Mesodermal cell (in vitro differentiated cells): ENCODE measurements around the gene MDGA2.

Experiments
- H3K27ac ChIP-seq: 2 replicates; pipeline ENCODE4 v1.7.0; 2013; ENCODE audit warnings: mild to moderate bottlenecking, low read depth, low read length, moderate library complexity; ENCODE audit not compliant: severe bottlenecking
- H3K36me3 ChIP-seq: 2 replicates; pipeline ENCODE4 v1.7.1; 2013; ENCODE audit warnings: mild to moderate bottlenecking, low read length, moderate library complexity; ENCODE audit not compliant: control insufficient read depth, insufficient read depth
- H3K4me1 ChIP-seq: one replicate; pipeline ENCODE4 v1.7.1; 2013; ENCODE audit warnings: mild to moderate bottlenecking, low read length; ENCODE audit not compliant: insufficient read depth, control insufficient read depth, poor library complexity, severe bottlenecking
- H3K4me3 ChIP-seq: 2 replicates; pipeline ENCODE4 v1.7.0; 2013; ENCODE audit warnings: low read length, control low read depth, mild to moderate bottlenecking; ENCODE audit not compliant: insufficient read depth, poor library complexity, severe bottlenecking; ENCODE audit errors: extremely low read depth
- H3K9me3 ChIP-seq: 2 replicates; pipeline ENCODE4 v1.7.1; 2013; ENCODE audit warnings: mild to moderate bottlenecking, low read length, moderate library complexity; ENCODE audit not compliant: control insufficient read depth
- WGBS, 2 experiments: methylation state at CpG; one replicate each; pipeline ENCODE4 v1.1.5; 2013; ENCODE audit warnings: missing lambda C conversion rate in 2 of 2; ENCODE audit not compliant: insufficient coverage in 2 of 2; 5-methylcytosine and 5-hydroxymethylcytosine counted together

Gene MDGA2

GRCh38 chr14:46894476-46894875 is 780.9 kb downstream of the MDGA2 start:
- no peak overlapping the region for H3K27ac ChIP-seq
- no peaks in the 10 kb centered on the region for H3K4me1 ChIP-seq
- H3K9me3 ChIP-seq = no peaks in the 10 kb centered on the region
- no peak overlapping the region for H3K4me3 ChIP-seq
- H3K36me3 ChIP-seq = no peaks in the 10 kb centered on the region

- no peaks in the 10 kb centered on the region for H3K4me1 ChIP-seq
- H3K9me3 ChIP-seq = no peaks in the 10 kb centered on the region
- no peak overlapping the region for H3K27ac ChIP-seq
- WGBS, 2 experiments = no CpG with 5 or more reads among the region's 1 CpG
- no peak overlapping the region for H3K4me3 ChIP-seq
- no peaks in the 10 kb centered on the region for H3K36me3 ChIP-seq
Observed at GRCh38 chr14:46887144-46887543, 788.3 kb downstream of the MDGA2 start.

DNA sequence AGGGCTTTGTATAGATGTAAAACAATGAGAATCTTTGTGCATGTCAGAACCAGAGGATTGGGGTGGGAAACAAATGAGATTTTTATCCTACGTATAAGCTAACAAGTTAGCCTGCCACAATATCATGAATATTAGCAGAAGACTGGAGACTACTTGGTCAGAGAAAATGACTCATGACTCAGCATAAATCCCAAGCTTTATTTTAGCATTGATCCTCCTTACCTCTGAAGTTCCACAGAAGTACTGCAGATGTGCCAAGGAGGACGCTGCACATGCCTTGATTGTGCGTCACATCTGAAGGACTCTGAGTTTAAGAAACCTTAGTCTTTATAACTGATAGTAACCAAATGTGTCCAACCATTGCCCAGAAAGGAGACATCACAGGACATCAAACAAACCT is 789.8 kb downstream of the MDGA2 start:
- Histone ChIP-seq H3K36me3 (no peaks in the 10 kb centered on the region), H3K27ac (no peak overlapping the region), H3K9me3 (no peaks in the 10 kb centered on the region), H3K4me3 (no peak overlapping the region), H3K4me1 (no peaks in the 10 kb centered on the region)
- WGBS, 2 experiments = 90 to 100% methylated on average over 2 of the region's 3 CpGs

DNA sequence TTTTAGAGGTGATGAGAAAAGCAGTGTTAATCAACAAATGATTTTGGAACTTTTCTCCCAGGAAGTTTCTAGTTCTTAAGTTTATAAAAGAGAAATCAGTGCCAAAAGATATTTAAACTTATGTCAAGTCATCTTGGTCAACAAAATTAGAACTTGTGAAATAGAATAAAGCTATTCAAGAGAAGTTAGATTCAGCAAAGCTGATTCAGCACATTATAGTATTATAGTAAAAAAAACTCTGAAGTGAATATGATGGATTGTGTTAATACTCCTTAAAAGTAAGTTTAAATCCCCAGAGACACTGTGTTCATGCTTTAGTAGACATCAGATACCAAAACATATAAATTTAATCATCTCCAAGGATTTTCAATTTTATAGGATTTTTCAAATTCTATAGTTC is 813.7 kb downstream of the MDGA2 start:
- Histone ChIP-seq H3K36me3 (no peaks in the 10 kb centered on the region), H3K4me3 (no peak overlapping the region), H3K27ac (no peak overlapping the region), H3K9me3 (no peaks in the 10 kb centered on the region), H3K4me1 (no peaks in the 10 kb centered on the region)

GRCh38 chr14:46840944-46841720 is 834.3 kb downstream of the MDGA2 start:
- 87 to 96% methylated on average over 5 to 7 of the region's 11 CpGs for WGBS, 2 experiments
- H3K27ac ChIP-seq = no peak overlapping the region
- H3K4me3 ChIP-seq = no peak overlapping the region
- H3K36me3 ChIP-seq = no peaks in the 10 kb centered on the region
- no peaks in the 10 kb centered on the region for H3K9me3 ChIP-seq
- H3K4me1 ChIP-seq = no peaks in the 10 kb centered on the region

- Histone ChIP-seq H3K9me3 (no peaks in the 10 kb centered on the region), H3K4me1 (no peaks in the 10 kb centered on the region), H3K27ac (no peak overlapping the region), H3K36me3 (no peaks in the 10 kb centered on the region), H3K4me3 (no peak overlapping the region)
- WGBS, 2 experiments = 93 to 94% methylated on average over 23 to 38 of the region's 42 CpGs
Observed at GRCh38 chr14:46820291-46820690, 855.1 kb downstream of the MDGA2 start.

GRCh38 chr14:46819117-46819516 is 856.3 kb downstream of the MDGA2 start:
- Histone ChIP-seq H3K4me1 (no peaks in the 10 kb centered on the region), H3K36me3 (no peaks in the 10 kb centered on the region), H3K27ac (no peak overlapping the region), H3K4me3 (no peak overlapping the region), H3K9me3 (no peaks in the 10 kb centered on the region)
- WGBS, 2 experiments = 90 to 100% methylated on average over 2 to 3 of the region's 9 CpGs

DNA sequence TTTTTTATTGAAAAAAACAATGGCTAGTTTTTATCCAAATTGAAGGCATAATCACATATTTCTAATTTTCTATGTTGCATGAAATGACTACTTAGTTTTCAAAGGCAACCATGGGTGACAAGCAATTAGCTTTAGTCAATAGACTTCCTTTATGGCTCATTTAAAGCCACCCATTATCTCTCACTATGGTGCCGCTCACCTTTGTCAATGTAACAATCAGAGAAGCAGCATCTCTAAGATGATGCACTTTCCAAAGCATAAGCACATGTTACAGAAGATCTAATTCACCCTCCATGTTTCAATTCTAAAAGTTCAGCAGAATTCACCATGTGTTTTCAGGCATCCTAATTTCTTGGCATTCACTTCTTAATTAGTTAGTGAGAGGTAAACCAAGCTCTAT is 857.3 kb downstream of the MDGA2 start:
- Histone ChIP-seq H3K27ac (no peak overlapping the region), H3K4me3 (no peak overlapping the region), H3K4me1 (no peaks in the 10 kb centered on the region), H3K9me3 (no peaks in the 10 kb centered on the region), H3K36me3 (no peaks in the 10 kb centered on the region)
- WGBS, 2 experiments = 62 to 82% methylated on average over 1 of the region's 1 CpG

DNA sequence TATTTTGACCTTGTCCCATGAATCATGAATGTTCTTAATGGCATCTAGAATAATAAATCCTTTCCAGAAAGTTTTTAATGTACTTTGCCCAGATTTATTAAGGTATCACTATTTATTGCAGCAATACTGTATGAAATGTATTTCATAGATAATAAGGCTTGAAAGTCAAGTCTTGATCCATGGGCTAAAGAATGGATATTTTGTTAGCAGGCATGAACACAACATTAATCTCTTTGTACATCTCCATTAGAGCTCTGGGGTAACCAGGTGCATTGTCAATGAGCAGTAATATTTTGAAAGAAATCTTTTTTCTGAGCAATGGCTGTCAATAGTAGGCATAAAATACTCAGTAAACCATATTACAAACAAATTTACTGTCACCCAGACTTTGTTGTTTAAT is 882.3 kb downstream of the MDGA2 start:
- no peak overlapping the region for H3K27ac ChIP-seq
- H3K36me3 ChIP-seq = no peaks in the 10 kb centered on the region
- H3K9me3 ChIP-seq = no peaks in the 10 kb centered on the region
- H3K4me3 ChIP-seq = no peak overlapping the region
- no peaks in the 10 kb centered on the region for H3K4me1 ChIP-seq
